ENCODE results near the gene DGCR8. TPM values are rescaled to one million over a fixed set of nuclear protein-coding genes. Genes with fewer than 3 reads are reported as not detected.

The DGCR8 gene
- total and polyA plus RNA-seq, 2 donors from 2014 or later, result 12.2 to 40.1 TPM

DNA sequence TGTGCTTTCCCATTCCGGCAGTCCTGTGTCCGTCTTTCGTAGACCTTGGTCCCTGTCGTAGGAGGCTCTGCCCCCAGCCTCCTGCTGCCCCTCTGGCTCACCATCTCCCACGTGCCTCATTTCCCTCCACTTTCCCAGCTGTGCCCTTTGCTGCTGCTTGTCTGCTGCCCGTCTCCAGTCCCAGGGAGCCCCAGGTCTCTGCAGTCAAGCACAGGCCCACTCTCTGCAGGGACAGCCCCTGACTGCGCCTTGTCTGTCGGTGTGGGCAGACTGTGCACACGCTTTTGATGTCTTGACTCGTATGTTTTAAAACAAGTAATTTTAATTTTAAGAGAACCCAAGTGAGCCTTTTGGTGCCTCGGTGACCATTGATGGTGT lies 12.4 kb downstream of the DGCR8 start:
- Histone ChIP-seq H3K9ac (ENCODE audit: low read length in 3 of 3) (no peak overlapping the region), H3K4me1 (ENCODE audit: control insufficient read depth in 2 of 3, insufficient read depth in 2 of 3, low read depth in 1 of 3, low read length in 3 of 3) (peaks cover 0 to 5% (median 0%) of the 10 kb centered on the region in 3 donors), H3K9me3 (ENCODE audit: control insufficient read depth in 2 of 3, insufficient read depth in 1 of 3, low read length in 3 of 3) (peaks cover 0 to 2% (median 0%) of the 10 kb centered on the region in 3 donors), H3K36me3 (ENCODE audit: control insufficient read depth in 2 of 3, insufficient read depth in 3 of 3, low read length in 3 of 3) (peaks cover 30 to 70% (median 60%) of the 10 kb centered on the region in 3 donors), H3K27me3 (ENCODE audit: control insufficient read depth, insufficient read depth, low read length) (no peaks in the 10 kb centered on the region), H3K27ac (ENCODE audit: low read depth in 2 of 2, low read length in 2 of 2) (no peak overlapping the region), H3K4me3 (ENCODE audit: low read length in 3 of 3) (no peak overlapping the region)
- peak in 1 of 5 donors; percentile 58 for DNase-seq
- intact Hi-C loops (cut with DNase I), result no loop called here
- TF ChIP-seq, protein P1, sequence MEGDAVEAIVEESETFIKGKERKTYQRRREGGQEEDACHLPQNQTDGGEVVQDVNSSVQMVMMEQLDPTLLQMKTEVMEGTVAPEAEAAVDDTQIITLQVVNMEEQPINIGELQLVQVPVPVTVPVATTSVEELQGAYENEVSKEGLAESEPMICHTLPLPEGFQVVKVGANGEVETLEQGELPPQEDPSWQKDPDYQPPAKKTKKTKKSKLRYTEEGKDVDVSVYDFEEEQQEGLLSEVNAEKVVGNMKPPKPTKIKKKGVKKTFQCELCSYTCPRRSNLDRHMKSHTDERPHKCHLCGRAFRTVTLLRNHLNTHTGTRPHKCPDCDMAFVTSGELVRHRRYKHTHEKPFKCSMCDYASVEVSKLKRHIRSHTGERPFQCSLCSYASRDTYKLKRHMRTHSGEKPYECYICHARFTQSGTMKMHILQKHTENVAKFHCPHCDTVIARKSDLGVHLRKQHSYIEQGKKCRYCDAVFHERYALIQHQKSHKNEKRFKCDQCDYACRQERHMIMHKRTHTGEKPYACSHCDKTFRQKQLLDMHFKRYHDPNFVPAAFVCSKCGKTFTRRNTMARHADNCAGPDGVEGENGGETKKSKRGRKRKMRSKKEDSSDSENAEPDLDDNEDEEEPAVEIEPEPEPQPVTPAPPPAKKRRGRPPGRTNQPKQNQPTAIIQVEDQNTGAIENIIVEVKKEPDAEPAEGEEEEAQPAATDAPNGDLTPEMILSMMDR (IDR thresholded peaks at IDR 0.05; ENCODE audit: borderline replicate concordance, extremely low read depth, insufficient read depth), result no peak
- FAIRE-seq, result no peak

DNA sequence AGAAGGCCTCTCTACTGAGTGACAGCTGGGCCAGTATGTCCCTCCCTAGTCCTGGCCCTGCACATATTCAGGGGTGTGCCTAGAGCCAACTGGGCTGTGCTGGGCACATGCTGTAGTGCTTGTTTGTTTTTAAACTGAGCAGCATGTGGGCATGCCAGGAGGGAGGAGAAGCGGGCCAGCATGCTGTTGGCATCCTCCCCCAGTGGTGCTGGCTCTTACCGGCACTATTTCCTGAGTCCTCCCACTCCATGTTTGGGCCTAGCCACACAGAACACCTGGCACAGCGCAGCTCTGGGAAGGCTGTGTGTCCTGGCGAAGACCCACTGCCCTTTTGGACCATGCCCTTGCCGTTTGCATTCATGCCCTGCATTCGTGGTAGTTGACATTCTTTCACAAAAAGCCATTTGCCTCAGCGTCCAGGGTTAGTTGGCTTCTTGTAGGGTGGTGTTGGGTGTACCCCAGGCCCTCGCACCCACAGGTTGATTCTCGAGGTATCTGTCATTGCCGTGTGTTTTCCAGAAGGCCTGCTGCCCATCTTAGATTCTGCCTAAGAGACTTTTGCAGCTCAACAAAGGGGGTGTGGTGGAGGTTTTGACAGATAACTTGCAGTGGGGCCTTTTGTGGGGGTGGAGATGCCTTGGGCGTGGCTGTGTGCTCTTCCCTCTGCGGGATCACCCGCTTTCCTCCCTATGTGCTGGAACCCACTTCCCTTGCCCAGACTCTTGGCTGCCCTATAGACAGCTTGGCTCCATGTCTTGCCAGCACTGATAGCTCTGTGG lies 13.6 kb downstream of the DGCR8 start:
- no peaks in the 10 kb centered on the region for H3K27me3 ChIP-seq (ENCODE audit: control insufficient read depth, insufficient read depth, low read length)
- peaks cover 0 to 5% (median 0%) of the 10 kb centered on the region in 3 donors for H3K4me1 ChIP-seq (ENCODE audit: control insufficient read depth in 2 of 3, insufficient read depth in 2 of 3, low read depth in 1 of 3, low read length in 3 of 3)
- H3K9me3 ChIP-seq (ENCODE audit: control insufficient read depth in 2 of 3, insufficient read depth in 1 of 3, low read length in 3 of 3), result peaks cover 0 to 2% (median 0%) of the 10 kb centered on the region in 3 donors
- DNase-seq (peak in 1 of 5 donors; percentile 26), FAIRE-seq (no peak)
- TF ChIP-seq, protein P1 (IDR thresholded peaks at IDR 0.05; ENCODE audit: borderline replicate concordance, extremely low read depth, insufficient read depth), result no peak
- no peak overlapping the region for H3K4me3 ChIP-seq (ENCODE audit: low read length in 3 of 3)
- peaks cover 33 to 61% (median 56%) of the 10 kb centered on the region in 3 donors for H3K36me3 ChIP-seq (ENCODE audit: control insufficient read depth in 2 of 3, insufficient read depth in 3 of 3, low read length in 3 of 3)
- H3K27ac ChIP-seq (ENCODE audit: low read depth in 2 of 2, low read length in 2 of 2), result peak overlapping the region in 1 of 2 donors; percentile 0
- intact Hi-C loops (cut with DNase I), result no loop called here
- H3K9ac ChIP-seq (ENCODE audit: low read length in 3 of 3), result no peak overlapping the region

DNA sequence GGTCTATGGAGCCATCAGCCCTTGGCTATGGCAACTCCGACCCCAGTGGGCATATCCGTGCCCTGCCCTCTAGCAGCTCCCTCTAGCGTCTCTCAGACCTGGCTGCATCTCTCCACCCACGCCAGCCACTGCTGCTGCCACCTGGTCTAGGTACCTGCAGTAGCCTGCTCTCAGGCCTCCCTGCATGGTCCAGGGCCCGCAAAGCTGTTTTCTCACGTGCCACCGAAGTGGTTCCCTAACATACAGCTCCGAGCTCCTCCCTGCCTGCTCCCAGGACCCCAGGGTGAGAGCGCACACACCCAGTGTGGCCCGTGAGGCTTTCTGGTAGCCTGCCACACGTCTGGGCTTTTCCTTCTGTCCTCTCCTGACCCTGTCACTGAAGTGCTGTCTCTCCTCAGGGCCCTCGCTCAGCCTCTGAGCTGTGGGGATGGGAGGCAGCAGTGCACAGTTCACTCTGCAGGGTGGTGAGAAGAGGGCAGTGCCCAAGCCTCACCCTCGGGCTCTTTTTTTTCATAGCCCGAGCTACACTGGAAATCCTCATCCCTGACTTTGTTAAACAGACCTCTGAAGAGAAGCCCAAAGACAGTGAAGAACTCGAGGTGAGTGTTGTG lies 14.3 kb downstream of the DGCR8 start:
- Histone ChIP-seq H3K27me3 (ENCODE audit: control insufficient read depth, insufficient read depth, low read length) (no peaks in the 10 kb centered on the region), H3K4me3 (ENCODE audit: low read length in 3 of 3) (no peak overlapping the region), H3K27ac (ENCODE audit: low read depth in 2 of 2, low read length in 2 of 2) (peak overlapping the region in 1 of 2 donors; percentile 0), H3K9me3 (ENCODE audit: control insufficient read depth in 2 of 3, insufficient read depth in 1 of 3, low read length in 3 of 3) (peaks cover 0 to 2% (median 0%) of the 10 kb centered on the region in 3 donors), H3K4me1 (ENCODE audit: control insufficient read depth in 2 of 3, insufficient read depth in 2 of 3, low read depth in 1 of 3, low read length in 3 of 3) (peaks cover 0 to 5% (median 0%) of the 10 kb centered on the region in 3 donors), H3K36me3 (ENCODE audit: control insufficient read depth in 2 of 3, insufficient read depth in 3 of 3, low read length in 3 of 3) (peaks cover 29 to 62% (median 54%) of the 10 kb centered on the region in 3 donors), H3K9ac (ENCODE audit: low read length in 3 of 3) (no peak overlapping the region)
- FAIRE-seq (no peak), DNase-seq (peak in 1 of 5 donors; percentile 66)
- TF ChIP-seq, protein P1 (IDR thresholded peaks at IDR 0.05; ENCODE audit: borderline replicate concordance, extremely low read depth, insufficient read depth), result no peak
- intact Hi-C loops (cut with DNase I), result no loop called here

Measured in kidney (tissue), 14 donors.